GM19043 (cell line): ENCODE data around the gene ING1.

ENCODE experiments used
- ATAC-seq: cut with Tn5 transposase; IDR thresholded peaks from one replicate; pipeline ENCODE4 v1.9.1; 2021; ENCODE audit warnings: low read depth; ENCODE audit not compliant: unreplicated experiment

ING1 gene

DNA sequence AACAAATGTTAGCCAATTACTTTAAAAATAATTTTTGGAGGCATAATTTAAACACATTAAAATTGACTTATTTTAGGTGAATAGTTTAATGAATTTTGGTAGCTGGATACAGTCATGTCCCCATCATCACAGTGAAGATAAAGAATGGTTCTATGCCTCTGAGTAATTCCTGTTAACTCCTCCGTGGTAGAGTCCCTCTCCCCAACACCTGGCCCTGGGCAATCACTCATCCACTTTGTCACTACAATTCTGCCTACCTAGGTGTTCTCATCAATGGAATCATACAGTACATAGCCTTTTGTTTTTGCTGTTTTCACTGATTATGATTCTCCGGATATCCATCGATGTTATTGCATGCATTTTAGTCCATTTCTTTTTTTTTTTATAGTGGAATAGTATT is 55.6 kb downstream of the ING1 start:
- ATAC-seq: no peak

DNA sequence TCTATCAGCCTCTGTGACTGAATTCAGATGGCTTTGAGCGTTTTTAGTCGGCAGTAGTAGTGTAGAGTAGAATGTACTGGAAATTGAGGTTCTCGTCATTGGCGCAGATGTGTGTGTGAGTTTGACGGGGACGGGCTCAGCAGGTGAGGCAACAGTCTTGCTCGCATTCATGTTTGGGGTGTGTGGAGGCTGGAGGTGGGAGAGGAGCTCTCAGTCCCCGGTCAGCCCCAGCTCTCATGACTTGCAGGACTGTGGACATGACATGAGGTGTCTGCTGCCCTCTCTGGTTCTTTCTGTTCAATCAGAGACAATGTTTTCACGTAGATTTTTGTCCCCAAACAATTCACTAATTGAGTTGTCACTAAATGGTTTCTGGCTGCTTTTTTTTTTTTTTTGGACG is 57.2 kb downstream of the ING1 start:
- no peak for ATAC-seq

DNA sequence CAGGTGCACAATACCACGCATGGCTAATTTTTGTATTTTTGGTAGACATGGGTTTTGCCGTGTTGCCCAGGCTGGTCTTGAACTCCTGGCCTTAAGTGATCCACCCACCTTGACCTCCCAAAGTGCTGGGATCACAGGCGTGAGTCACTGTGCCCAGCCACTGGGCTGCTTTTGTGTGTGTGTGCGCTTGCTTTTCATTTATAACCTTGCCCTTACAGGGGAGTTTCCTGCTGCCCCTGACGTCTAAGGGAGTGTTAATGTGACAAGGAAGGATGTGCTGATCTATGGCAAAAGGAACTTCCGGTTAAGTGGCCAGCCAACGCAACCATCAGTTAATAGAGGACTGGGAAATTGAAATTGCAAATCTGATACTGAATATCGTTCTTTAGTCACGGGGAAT is 57.7 kb downstream of the ING1 start:
- ATAC-seq: no peak

DNA sequence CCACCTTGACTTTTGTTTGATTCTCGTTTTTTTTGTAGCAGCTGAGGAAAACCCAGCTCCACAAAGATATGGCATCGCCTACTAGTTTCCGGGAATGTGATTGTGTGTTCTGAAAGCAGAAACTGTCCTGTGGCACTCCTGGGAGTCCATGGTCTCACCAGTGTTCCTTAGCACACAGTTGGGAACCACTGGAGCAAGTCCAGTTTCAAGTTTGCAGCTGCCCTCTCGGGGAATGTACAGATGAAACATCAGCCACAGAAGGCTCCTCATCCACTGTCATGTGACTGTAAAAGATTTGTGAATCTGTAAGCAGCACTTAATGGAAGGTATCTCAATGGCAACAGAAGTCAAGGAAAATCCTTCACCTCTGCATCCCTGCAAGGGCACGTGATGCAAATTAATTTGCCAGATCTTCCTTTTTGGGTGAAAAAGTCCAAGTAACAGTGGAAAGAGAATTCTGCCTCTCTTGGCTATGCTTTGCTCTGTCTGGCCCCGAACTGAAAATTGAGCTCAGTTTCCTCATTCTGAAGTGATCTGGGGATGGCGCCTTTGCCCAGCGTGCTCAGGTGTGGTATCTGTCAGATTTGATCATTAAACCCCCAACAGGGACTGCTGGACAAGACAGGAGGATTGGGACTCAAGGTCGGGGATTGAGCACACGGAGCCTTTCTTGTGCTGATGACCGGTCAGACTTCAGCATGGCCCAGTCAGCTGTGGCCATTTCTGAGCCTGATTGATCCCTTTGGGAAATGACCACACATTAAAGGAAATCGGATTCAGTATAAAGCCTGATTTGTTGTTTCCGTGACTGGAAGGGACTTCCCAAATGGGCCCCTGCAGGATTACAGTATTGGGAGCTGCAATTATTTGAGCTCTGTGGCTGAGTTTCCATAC is 58.8 kb downstream of the ING1 start:
- no peak for ATAC-seq
